GM19193 (cell line): ENCODE data around the gene RSPH9.

Experiments
- POLR2A ChIP-seq: IDR thresholded peaks from 4 replicates; pipeline ENCODE4 v1.6.1; 2011; ENCODE audit not compliant: insufficient read depth, insufficient read length; ENCODE audit errors: extremely low read depth

RSPH9 gene

DNA sequence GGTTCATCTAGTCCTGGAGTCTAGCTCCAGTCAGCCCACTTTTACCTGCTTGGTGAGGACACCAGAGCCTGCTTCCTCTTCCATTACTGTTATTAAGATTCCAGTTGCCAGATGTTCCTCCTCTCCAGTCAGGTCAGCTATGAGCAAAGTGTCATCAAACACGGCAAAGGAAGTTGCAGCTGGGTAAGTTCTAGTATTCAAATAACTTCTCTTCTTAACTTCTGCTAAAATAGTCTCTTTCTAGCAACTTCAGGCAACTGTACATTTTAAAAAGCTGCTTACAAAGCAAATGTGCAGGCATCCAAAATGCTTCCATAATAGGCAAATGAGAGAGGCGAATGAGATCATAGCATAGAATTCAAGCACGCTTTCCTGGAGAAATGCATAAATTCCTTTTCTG lies 61.2 kb downstream of the RSPH9 start:
- TF ChIP-seq POLR2A = no peak

DNA sequence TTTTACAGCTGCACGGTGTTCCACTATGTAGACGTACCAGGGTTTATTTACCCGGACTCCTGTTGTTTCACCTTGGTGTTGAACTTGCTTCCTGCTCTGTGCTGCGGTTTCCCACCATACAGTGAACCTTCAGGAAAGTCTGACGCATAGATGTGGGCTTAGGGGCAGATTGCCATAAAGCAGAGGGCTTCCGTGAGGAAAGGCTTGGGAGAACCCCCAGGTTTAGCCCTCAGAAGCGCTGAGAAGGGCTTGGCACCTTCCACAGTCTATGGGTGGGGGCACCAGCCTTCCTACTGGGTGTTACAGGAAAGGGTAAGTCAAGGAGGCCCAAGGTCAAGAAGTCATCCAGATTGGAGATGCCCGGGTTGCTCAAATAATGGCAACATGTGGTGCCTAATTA lies 62.0 kb downstream of the RSPH9 start:
- no peak for TF ChIP-seq POLR2A

DNA sequence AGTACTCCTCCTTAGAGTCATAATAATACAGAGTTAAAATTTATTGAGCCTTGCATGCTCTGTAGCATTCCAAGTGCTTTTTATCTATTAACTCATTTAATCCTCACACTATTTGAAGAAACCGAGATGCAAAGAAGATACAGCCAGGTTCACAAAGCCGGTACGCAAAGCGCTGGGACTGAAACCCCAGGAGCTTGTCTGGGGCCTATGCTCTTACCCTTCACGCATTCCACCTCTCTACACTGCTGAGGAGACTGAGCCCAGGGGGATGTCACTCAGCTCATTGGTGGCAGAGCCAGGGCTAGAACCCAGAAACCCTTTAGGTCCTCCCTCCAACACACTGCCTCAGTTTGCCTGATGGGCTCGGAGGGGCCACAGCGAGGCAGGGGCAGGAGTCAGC lies 62.4 kb downstream of the RSPH9 start:
- TF ChIP-seq POLR2A = no peak

DNA sequence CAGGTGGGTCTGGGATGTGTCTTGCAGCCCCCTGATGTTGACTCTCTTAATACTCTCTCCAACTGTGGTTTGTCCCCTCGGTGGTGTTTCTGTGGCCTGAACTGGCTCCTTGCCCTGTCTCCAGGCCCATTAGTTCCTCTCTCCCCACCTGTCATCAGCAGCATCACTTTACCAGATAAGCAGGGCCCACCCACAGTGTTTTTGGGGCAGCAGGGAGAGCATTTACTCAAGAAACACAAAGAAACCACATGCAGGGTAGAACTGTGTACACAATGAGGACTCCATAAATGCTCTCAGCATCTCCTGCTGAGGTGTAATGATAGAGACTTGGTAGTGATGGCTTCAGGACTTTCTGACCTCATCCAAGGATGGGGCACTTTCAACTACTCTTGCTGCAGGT lies 62.9 kb downstream of the RSPH9 start:
- TF ChIP-seq POLR2A = no peak

- no peak for TF ChIP-seq POLR2A
Measured at GRCh38 chr6:43708860-43709653, 64.2 kb downstream of the RSPH9 start.

GRCh38 chr6:43709654-43710303 lies 64.9 kb downstream of the RSPH9 start:
- TF ChIP-seq POLR2A = no peak

GRCh38 chr6:43710576-43710975 lies 65.7 kb downstream of the RSPH9 start:
- no peak for TF ChIP-seq POLR2A

DNA sequence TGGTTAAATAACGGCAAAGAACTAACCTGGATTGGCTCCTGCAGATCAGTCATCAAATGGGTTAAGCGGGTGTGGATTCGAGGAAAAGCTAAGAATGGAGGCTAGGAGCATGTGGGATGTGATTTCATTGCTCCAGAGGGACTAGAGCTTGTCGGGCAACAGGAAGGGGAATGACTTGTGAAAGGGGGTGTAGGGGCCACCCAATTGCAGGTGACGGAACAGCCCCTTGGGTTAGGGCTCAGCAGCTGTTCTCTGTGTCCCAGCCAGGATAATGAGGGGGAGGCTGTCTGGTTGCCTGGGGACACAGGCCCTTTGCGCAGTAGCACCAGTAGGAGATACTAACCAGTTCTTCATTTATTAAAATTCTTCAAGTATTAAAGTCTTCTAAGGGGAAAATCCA lies 67.7 kb downstream of the RSPH9 start:
- no peak for TF ChIP-seq POLR2A

DNA sequence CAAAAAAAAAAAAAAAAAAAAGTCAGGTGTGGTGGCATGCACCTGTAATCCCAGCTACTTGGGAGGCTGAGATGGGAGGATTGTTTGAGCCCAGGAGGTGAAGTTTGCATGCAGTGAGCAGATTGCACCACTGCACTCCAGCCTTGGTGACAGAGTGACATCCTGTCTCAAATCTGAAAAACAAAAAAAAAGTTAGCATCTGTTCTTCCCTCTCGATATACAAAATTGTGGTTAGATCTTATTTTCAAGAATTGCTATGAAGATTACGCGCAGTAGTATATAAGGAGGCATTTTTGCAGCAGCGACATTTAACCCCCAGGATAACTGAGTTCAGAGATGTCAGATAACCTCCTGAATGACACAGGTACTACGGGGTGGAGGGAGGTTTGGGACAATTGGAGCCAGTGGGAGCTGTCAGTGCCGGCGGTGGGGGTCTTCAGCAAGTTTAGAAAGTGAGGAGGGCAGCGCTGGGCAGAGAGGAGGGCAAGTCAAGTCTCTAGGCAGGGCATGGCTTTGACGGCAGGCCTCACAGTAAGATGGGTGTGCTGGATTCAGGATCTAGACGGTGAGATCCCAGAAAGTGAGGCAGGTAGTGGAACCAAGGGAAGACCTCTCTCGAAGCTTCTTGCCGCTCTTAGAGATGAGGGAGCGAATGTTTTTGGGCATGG lies 68.9 kb downstream of the RSPH9 start:
- TF ChIP-seq POLR2A = peak; percentile 12

DNA sequence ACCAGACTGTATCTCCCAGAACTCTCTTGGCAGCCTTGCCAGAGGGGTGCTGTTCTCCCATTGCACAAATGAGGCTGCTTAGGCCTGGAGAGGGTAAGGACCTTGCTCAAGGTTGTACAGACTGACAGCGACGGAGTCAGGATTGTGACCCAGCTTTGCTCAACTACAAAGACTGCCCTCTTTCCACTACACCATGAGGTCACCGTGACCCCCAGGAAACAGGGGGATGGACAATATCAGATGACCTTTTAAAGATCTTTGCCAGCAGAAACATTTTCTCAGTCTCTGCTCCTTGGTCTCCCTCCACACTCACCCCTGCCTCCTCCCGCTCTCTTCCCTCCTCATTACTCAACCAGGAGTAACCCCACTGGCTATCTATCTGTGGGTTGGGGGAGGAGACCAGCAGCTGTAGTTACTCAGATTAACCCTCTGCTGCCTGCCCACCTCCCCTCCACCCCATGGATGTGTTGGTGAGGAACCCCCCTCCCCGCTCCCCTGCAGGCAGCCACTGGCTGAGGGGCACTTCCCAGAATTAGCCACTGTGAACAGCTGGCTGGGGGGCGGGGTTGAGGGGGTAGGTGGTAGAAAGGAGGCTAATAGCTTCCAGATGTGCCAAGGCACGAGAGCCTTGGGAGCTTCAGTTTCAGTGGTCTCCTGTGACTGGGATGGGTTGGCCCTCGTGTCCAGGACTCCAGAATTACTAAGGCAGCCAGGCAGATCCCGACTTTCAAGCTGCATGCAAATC lies 69.6 kb downstream of the RSPH9 start:
- TF ChIP-seq POLR2A = no peak

- TF ChIP-seq POLR2A = no peak
Measured at GRCh38 chr6:43715056-43715788, 70.4 kb downstream of the RSPH9 start.

DNA sequence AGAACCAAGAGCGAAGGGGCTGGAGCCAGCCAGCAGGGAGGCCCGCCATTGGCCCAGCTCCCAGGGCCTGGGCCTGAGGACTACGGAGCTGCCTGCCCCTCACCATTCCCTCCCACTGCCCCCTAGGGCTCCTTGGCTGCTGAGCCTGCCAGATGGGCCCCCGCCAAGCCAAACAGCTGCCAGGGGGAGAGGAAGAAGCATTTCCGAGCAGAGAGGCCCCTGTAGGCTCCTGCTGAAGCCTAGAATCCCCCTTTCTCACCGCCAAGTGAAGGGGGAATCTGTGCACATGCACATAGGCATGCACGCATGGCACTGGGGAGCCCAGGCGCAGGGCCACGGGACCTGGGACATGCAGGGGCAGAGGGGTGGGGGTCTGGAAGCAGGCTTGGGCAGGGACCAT lies 71.3 kb downstream of the RSPH9 start:
- no peak for TF ChIP-seq POLR2A

DNA sequence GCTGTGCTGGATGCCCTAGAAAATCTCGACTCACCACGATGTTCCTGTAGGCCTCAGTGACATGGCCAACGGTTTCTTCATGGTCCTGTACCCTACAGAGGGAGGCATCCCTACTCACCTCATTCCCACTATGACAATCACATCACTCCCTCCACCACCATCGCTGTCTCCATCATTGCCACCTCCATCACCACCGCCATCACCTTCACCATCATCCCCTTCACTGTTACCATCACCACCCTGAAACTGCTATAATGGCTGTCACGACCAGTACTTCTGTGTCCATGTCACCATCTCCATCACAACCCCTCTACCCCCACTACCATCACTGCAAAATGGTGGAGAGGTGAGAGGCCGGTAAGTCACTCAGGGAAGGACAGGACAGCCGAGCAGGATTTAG lies 72.6 kb downstream of the RSPH9 start:
- TF ChIP-seq POLR2A = no peak

DNA sequence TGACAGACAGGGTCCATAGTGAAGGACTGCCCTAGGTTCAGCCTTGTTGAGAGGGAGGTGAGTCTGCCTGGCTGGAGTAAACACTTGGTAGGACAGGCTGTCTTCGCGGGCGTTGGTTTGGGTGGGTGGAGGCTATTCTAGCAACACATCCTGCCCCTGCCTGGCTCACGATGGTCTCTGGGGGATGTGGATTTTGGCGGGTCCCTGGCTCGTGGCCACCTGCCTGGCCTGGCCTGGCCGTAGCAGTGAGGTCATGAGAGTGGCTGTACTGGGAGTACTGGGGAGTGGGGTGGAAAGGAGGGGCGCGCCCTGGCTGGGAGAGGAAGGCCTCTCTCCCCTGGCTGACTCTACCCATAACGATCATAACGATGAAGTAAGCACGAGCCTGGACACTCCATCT lies 73.0 kb downstream of the RSPH9 start:
- TF ChIP-seq POLR2A = no peak

DNA sequence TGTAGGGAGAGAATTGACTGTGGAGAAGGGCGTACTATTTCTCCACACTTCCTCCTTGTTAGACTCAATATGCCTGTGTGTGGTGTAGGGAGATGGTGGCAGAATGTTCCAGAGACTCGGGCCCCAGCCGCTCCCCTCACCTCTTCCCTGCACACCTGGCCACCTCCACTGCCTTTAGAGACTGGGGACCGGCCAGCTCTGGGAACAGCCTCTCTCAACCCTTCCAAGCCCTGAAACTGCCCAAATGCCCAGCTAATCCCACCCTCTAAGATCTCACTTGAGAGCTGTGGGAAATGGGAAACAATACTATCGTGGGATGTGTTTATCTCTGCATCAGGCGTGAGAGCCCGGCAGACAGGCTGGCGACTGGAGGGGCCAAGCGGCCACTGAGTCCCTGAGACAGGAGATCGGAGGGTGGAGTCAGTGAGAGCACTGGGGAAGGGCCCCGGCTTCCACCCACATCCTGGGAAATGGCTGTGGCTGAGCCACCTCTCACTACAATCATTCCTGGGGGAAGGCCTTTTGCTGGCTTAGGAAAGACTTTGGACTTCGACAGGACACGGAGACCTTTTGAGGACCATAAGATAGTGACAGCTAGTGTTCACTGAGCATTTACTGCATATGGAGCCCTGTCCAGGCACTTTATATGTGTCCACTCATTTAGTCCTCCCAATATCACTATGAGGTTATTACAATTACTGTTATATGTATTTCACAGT lies 73.7 kb downstream of the RSPH9 start:
- no peak for TF ChIP-seq POLR2A

DNA sequence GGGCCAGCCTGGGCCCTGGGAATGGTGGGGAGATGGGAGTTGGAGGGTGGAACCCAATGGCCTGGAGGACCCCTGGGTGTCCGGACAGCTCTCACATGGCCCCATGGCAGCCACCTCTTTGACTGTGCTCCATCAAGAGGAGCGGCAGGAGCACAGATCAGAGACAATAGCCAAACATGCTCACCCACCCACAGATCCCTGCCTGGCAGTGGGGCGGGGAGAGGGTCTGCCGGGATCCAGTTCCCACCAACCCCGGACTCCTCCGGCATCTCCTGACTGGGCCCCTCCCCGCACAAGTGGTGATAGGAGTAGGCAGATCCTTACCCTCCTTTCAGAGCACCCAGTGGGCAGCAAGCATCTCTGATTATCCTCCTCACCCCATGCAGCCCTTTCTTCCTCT lies 74.7 kb downstream of the RSPH9 start:
- TF ChIP-seq POLR2A = no peak
